ENCODE measurements around the gene SYT17. TPM values are rescaled to one million over a fixed set of nuclear protein-coding genes. Genes with fewer than 3 reads are reported as not detected.

SYT17 gene
- total and polyA plus RNA-seq, 8 donors, result 2.9 to 37.1 (median 10.7) TPM

GRCh38 chr16:19179546-19180490 is 11.8 kb downstream of the SYT17 start:
- no peaks in the 10 kb centered on the region for H3K9me3 ChIP-seq
- no peaks in the 10 kb centered on the region for H3K27me3 ChIP-seq
- H3K36me3 ChIP-seq, result peaks cover 0 to 37% (median 7%) of the 10 kb centered on the region in 4 donors
- no peak overlapping the region for H3K4me3 ChIP-seq
- H3K27ac ChIP-seq, result no peak overlapping the region
- 64 to 70% (median 68%) methylated on average over 24 to 27 of the region's 27 CpGs for WGBS, 5 donors
- H3K4me1 ChIP-seq, result peaks cover 0 to 5% (median 0%) of the 10 kb centered on the region in 4 donors
- DNase-seq, result peak; percentile 63 to 72
- intact Hi-C loops (cut with DNase I; ENCODE audit: low total_unique reads), result no loop called here
- TF ChIP-seq POLR2AphosphoS5 (IDR thresholded peaks at IDR 0.05) (no peak), POLR2A (IDR thresholded peaks at IDR 0.05) (no peak), EP300 (IDR thresholded peaks at IDR 0.05) (no peak)
- TF ChIP-seq, protein P1, sequence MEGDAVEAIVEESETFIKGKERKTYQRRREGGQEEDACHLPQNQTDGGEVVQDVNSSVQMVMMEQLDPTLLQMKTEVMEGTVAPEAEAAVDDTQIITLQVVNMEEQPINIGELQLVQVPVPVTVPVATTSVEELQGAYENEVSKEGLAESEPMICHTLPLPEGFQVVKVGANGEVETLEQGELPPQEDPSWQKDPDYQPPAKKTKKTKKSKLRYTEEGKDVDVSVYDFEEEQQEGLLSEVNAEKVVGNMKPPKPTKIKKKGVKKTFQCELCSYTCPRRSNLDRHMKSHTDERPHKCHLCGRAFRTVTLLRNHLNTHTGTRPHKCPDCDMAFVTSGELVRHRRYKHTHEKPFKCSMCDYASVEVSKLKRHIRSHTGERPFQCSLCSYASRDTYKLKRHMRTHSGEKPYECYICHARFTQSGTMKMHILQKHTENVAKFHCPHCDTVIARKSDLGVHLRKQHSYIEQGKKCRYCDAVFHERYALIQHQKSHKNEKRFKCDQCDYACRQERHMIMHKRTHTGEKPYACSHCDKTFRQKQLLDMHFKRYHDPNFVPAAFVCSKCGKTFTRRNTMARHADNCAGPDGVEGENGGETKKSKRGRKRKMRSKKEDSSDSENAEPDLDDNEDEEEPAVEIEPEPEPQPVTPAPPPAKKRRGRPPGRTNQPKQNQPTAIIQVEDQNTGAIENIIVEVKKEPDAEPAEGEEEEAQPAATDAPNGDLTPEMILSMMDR (IDR thresholded peaks at IDR 0.05), result peak in 5 of 7 experiments; percentile 36 to 72 (median 54)

DNA sequence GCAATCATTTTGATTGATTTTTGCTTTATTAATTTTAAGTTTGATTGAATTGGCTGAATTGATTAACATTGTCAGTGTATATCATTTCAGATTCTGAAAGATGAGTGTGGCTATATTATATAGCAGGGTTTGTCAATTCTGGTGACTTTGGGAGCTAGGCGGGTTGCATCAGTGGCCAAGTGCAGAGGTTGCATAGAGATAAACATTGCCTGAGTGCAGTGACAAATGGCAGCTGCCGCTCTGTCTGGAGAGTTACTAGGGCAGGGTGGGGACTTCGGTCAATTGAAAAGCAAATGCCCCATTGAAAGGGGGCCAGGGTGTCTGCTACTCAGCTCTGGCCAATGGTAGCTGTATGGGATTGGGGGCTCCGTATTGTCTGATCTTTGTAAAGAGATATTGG is 12.7 kb downstream of the SYT17 start:
- no peak overlapping the region for H3K4me3 ChIP-seq
- peaks cover 0 to 5% (median 0%) of the 10 kb centered on the region in 4 donors for H3K4me1 ChIP-seq
- no peak for TF ChIP-seq POLR2A (IDR thresholded peaks at IDR 0.05)
- no peak for TF ChIP-seq POLR2AphosphoS5 (IDR thresholded peaks at IDR 0.05)
- TF ChIP-seq, protein P1 (IDR thresholded peaks at IDR 0.05), result no peak
- no peak for TF ChIP-seq EP300 (IDR thresholded peaks at IDR 0.05)
- no peaks in the 10 kb centered on the region for H3K27me3 ChIP-seq
- 93 to 99% (median 97%) methylated on average over 4 of the region's 4 CpGs for whole genome bisulfite sequencing, 5 donors
- no peak for DNase-seq
- H3K36me3 ChIP-seq, result peaks cover 0 to 45% (median 7%) of the 10 kb centered on the region in 4 donors
- intact Hi-C loops (cut with DNase I; ENCODE audit: low total_unique reads), result no loop called here
- H3K27ac ChIP-seq, result no peak overlapping the region
- H3K9me3 ChIP-seq, result no peaks in the 10 kb centered on the region

- Histone ChIP-seq H3K4me1 (no peaks in the 10 kb centered on the region), H3K27ac (no peak overlapping the region), H3K27me3 (no peaks in the 10 kb centered on the region), H3K9me3 (no peaks in the 10 kb centered on the region), H3K4me3 (no peak overlapping the region), H3K36me3 (peaks cover 0 to 45% (median 7%) of the 10 kb centered on the region in 4 donors)
- TF ChIP-seq, protein P1 (IDR thresholded peaks at IDR 0.05), result no peak
- WGBS, 5 donors, result 80 to 97% (median 92%) methylated on average over 6 of the region's 6 CpGs
- DNase-seq, result no peak
- intact Hi-C loops (cut with DNase I; ENCODE audit: low total_unique reads), result no loop called here
These were observed 14.4 kb downstream of the SYT17 start for GRCh38 chr16:19182481-19182880.

DNA sequence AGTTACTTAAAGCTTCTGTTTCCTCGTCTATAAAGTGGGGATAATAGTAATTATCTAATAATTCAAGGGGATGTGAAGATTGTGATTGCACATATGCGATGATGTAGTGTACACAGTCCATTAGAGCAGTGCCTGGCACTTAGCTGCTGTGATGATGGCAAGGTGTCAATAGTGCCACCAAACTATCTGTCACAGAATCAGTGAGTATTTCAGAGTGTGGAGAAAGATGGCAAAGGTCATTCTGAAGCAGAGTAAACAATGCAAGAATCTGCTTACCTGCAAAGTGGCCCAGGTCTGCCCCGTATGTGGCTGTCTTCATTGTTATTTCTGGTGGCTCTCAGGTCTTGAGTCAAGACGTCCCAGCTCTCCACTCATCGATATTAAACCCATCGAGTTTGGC is 15.1 kb downstream of the SYT17 start:
- no peak overlapping the region for H3K4me3 ChIP-seq
- intact Hi-C loops (cut with DNase I; ENCODE audit: low total_unique reads), result no loop called here
- TF ChIP-seq, protein P1 (IDR thresholded peaks at IDR 0.05), result no peak
- TF ChIP-seq POLR2AphosphoS5 (IDR thresholded peaks at IDR 0.05), result no peak
- no peak for TF ChIP-seq EP300 (IDR thresholded peaks at IDR 0.05)
- TF ChIP-seq POLR2A (IDR thresholded peaks at IDR 0.05), result no peak
- WGBS, 5 donors, result 79 to 88% (median 83%) methylated on average over 6 of the region's 6 CpGs
- no peak for DNase-seq
- no peaks in the 10 kb centered on the region for H3K4me1 ChIP-seq
- H3K27ac ChIP-seq, result no peak overlapping the region
- peaks cover 0 to 49% (median 7%) of the 10 kb centered on the region in 4 donors for H3K36me3 ChIP-seq
- H3K27me3 ChIP-seq, result no peaks in the 10 kb centered on the region
- no peaks in the 10 kb centered on the region for H3K9me3 ChIP-seq
